ENCODE measurements around the gene WNT8A. TPM values are rescaled to one million over a fixed set of nuclear protein-coding genes. Genes with fewer than 3 reads are reported as not detected.

The WNT8A gene
- total and polyA plus RNA-seq, 2 of the 8 experiments (the other 6 are each of a cell fraction or from before 2014, with no cell fraction given), result 0.06 TPM; not detected in 1

DNA sequence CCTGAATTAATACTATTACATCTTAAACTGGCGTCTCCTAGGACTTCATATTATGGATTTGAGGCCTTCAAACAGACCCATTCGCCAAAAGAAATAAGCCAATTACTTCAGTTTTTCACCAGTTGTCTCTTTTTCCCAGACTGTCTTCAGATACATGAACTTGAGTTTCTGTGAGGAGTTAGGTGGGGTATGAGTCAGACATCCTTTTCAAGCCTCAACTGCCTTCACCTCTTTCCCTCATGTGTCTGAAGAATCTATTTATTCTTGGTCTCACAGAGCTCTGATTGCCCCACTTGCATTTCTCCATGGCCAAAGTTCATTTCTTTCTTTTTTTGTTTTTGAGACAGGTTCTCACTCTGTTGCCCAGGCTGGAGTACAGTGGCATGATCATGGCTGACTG lies 12.5 kb downstream of the WNT8A start:
- Histone ChIP-seq H3K18ac (ENCODE audit: extremely low read depth, low read length) (no peak overlapping the region), H3K56ac (replicated peaks; ENCODE audit: insufficient read length, low read depth, low read length) (no peak overlapping the region), H3K9ac (replicated peaks in 1 of 4; ENCODE audit: extremely low read depth in 1 of 4, low read depth in 3 of 4, low read length in 3 of 4) (no peak overlapping the region), H3K4me2 (ENCODE audit: insufficient read depth in 1 of 2, low read depth in 2 of 2, low read length in 2 of 2) (peak overlapping the region; percentile 58 to 63; a peak in 2 of 4 replicates), H2BK5ac (ENCODE audit: low read depth, low read length) (no peak overlapping the region), H2BK12ac (ENCODE audit: low read depth, low read length) (no peak overlapping the region), H4K91ac (replicated peaks; ENCODE audit: insufficient read length, low read length) (no peak overlapping the region), H3K4me3 (ENCODE audit: extremely low read depth in 1 of 4, insufficient read depth in 2 of 4, low read depth in 3 of 4, low read length in 4 of 4) (peak overlapping the region in 1 of 4 experiments; percentile 48; a peak in 2 of 8 replicates), H2AK5ac (ENCODE audit: low read depth, low read length) (no peak overlapping the region), H3K4me1 (replicated peaks in 1 of 4; ENCODE audit: control insufficient read depth in 3 of 4, insufficient read depth in 4 of 4, low read length in 3 of 4) (peaks cover 13 to 27% (median 24%) of the 10 kb centered on the region in 4 experiments), H3K14ac (ENCODE audit: insufficient read length) (no peak overlapping the region), H3K9me3 (ENCODE audit: insufficient read depth in 2 of 2, low read depth in 1 of 2, low read length in 1 of 2) (no peaks in the 10 kb centered on the region), H3K79me1 (ENCODE audit: low read depth, low read length) (no peaks in the 10 kb centered on the region; the same call in 1 of the 2 replicates), H3K23me2 (ENCODE audit: low read depth, low read length) (peaks cover 2% of the 10 kb centered on the region; the same call in 1 of the 2 replicates), H2BK120ac (replicated peaks; ENCODE audit: low read depth, low read length) (no peak overlapping the region), H4K8ac (ENCODE audit: extremely low read depth, insufficient read depth, low read length) (no peak overlapping the region), H4K5ac (ENCODE audit: insufficient read length, low read depth, low read length) (no peak overlapping the region), H3K27me3 (replicated peaks in 1 of 4; ENCODE audit: control insufficient read depth in 3 of 4, extremely low read depth in 1 of 4, insufficient read depth in 3 of 4, low read length in 3 of 4) (peaks cover 36 to 69% (median 55%) of the 10 kb centered on the region in 4 experiments), H3K4ac (replicated peaks; ENCODE audit: insufficient read length, low read depth, low read length) (no peak overlapping the region), H3K36me3 (ENCODE audit: control insufficient read depth in 2 of 4, insufficient read depth in 4 of 4, low read length in 3 of 4) (no peaks in the 10 kb centered on the region), H2AFZ (ENCODE audit: low read length) (no peak overlapping the region), H3K23ac (ENCODE audit: insufficient read length) (no peak overlapping the region), H2BK20ac (ENCODE audit: low read length) (no peak overlapping the region), H2BK15ac (ENCODE audit: low read length) (no peak overlapping the region), H4K20me1 (replicated peaks in 1 of 2; ENCODE audit: control insufficient read depth in 1 of 2, insufficient read depth in 2 of 2, low read length in 2 of 2) (peaks cover 2 to 3% of the 10 kb centered on the region in 2 experiments), H3K27ac (ENCODE audit: low read depth, low read length) (no peak overlapping the region), H3K79me2 (ENCODE audit: control insufficient read depth in 1 of 2, insufficient read depth in 2 of 2, low read length in 2 of 2) (no peaks in the 10 kb centered on the region)
- ChIA-PET CTCF (ENCODE audit: partially characterized antibody) (interaction anchor here (0.8 to 1.8 kb wide), 4 partner anchors 14 to 539 kb away, joined by 3 to 6 read pairs (median 4); no protein-coding TSS in a partner anchor), POLR2A (ENCODE audit: partially characterized antibody) (interaction anchor here (1.5 kb wide), 1 partner anchor 15 kb away, joined by 4 read pairs; no protein-coding TSS in a partner anchor)
- FAIRE-seq (no peak), DNase-seq (ENCODE audit: low read depth in 1 of 2, low spot score in 2 of 2) (no peak)
- WGBS, 2 experiments (ENCODE audit: extremely low coverage in 1 of 2, insufficient coverage in 1 of 2, insufficient read length in 1 of 2, insufficient replicate concordance in 2 of 2, low coverage in 1 of 2, low lambda C conversion rate in 2 of 2, missing lambda C conversion rate in 1 of 2), result 74% methylated on average over 2 of the region's 2 CpGs; no CpG with 5 or more reads in 1 of the 2 experiments
- TF ChIP-seq CHD2 (IDR thresholded peaks at IDR 0.05; ENCODE audit: low read length), result no peak
